Neutrophil (primary cell): ENCODE results near the gene PODN.

Experiments used
- H3K27ac ChIP-seq: fragments of 200-600 bp; sonication (generic); 2 replicates; pipeline ENCODE4 v1.5.1; 2016; ENCODE audit warnings: mild to moderate bottlenecking, moderate library complexity
- H3K27me3 ChIP-seq: fragments of 200-600 bp; sonication (generic); 2 replicates; pipeline ENCODE4 v1.6.0; 2016; ENCODE audit warnings: mild to moderate bottlenecking
- H3K36me3 ChIP-seq: fragments of 200-600 bp; sonication (generic); 2 replicates; pipeline ENCODE4 v1.5.1; 2017
- H3K4me1 ChIP-seq, 2 experiments: fragments of 200-600 bp in 1 of 2; sonication (generic) in 1 of 2; 1 replicate in 1 of 2; 2 replicates in 1 of 2; pipeline versions ENCODE4 v1.5.1 to v1.6.1; 2013 to 2016; ENCODE audit warnings: low read depth in 1 of 2, low read length in 1 of 2, mild to moderate bottlenecking in 1 of 2, moderate library complexity in 1 of 2; ENCODE audit not compliant: control insufficient read depth in 1 of 2, insufficient read depth in 1 of 2
- H3K4me3 ChIP-seq, 2 experiments: fragments of 200-600 bp in 1 of 2; sonication (generic) in 1 of 2; 1 replicate in 1 of 2; 2 replicates in 1 of 2; pipeline ENCODE4 v1.5.1; 2013 to 2016; ENCODE audit warnings: low read depth in 1 of 2, low read length in 1 of 2, mild to moderate bottlenecking in 1 of 2, moderate library complexity in 1 of 2
- H3K9me3 ChIP-seq: fragments of 200-600 bp; sonication (generic); 2 replicates; pipeline ENCODE4 v1.5.1; 2016
- CTCF ChIP-seq: fragments of 200-600 bp; sonication (generic); IDR thresholded peaks from 2 replicates; pipeline ENCODE4 v1.5.1; 2016; ENCODE audit warnings: antibody characterized with exemption

PODN gene

GRCh38 chr1:53130598-53130877 is 68.5 kb downstream of the PODN start:
- Histone ChIP-seq H3K27me3 (no peaks in the 10 kb centered on the region), H3K36me3 (no peaks in the 10 kb centered on the region), H3K9me3 (no peaks in the 10 kb centered on the region), H3K27ac (no peak overlapping the region), H3K4me3 (no peak overlapping the region), H3K4me1 (no peaks in the 10 kb centered on the region)
- TF ChIP-seq CTCF, result no peak

DNA sequence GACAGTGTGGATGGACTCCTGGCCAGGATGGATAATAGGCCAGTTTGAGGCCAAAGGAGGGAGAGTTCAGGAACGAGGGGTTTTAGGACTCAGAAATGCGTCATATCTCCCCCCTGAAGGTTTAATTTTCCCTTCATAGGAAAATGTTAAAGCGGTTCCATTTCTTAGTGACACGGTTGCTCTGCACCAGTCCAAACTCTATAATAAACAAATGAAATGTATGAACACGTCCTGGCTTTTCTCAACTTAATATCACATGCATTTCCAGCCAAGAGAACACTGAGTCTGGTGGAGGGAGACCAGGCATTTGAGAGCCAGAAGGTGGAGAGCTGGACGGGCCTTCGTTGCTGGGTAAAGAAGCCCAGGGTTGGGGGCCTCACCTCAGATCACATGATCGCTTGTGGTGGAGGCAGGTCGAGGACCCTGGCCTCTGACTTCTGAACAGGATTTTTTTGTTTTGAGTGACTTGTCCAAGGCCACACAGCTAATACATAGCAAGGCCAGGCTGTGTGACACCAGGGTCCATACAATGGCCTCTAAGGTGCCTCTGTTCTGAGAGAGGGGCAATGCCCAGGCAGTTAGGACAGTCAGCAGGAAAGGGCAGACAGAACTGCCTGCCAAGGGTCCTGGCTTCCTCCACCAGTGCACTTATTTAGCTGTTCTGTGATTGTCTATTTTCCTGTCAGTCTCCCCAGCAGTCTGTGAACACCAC is 69.0 kb downstream of the PODN start:
- H3K4me1 ChIP-seq, result no peaks in the 10 kb centered on the region
- TF ChIP-seq CTCF, result no peak

DNA sequence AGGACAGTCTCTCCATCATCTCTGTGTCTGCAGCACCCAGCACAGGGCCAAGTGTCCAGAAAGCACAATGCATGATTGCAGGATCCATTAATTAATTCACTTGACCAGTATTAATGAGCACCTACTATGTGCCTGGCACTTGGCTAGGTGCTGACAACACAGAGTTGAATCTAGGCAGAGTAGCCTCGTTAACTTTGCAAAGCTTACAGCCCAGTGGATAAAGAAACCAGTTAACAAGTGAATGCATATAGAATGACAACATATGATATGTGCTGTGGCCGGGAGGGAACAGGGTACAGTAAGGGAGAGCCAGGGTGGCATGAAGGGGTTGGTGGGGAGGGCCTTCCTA is 69.6 kb downstream of the PODN start:
- Histone ChIP-seq H3K4me3 (no peak overlapping the region), H3K36me3 (no peaks in the 10 kb centered on the region), H3K27me3 (no peaks in the 10 kb centered on the region), H3K27ac (no peak overlapping the region), H3K9me3 (no peaks in the 10 kb centered on the region), H3K4me1 (no peaks in the 10 kb centered on the region)
- no peak for TF ChIP-seq CTCF

More for the DNA sequence above, 69.0 kb downstream of the PODN start:
- Histone ChIP-seq H3K9me3 (no peaks in the 10 kb centered on the region), H3K36me3 (no peaks in the 10 kb centered on the region), H3K27ac (no peak overlapping the region), H3K27me3 (no peaks in the 10 kb centered on the region), H3K4me3 (no peak overlapping the region)

DNA sequence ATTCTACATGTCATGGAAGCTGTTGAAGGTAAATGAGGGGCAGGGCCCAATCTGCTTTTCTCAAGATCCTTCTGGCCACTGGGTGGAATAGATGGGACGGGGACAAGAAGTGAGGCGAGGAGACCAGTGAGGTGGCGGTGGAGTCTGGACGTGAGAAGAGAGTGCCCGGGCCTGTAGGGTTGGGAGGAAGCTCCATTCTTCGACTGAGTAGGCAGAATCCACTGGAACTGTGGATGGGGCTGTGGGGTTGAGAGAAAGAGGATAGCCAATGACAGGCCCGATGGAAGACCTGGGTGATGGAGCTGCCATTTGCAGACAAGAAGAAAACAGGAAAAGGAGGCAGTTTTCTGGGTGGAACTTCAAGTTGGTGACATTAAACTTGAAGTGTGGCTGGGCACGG is 70.2 kb downstream of the PODN start:
- H3K4me1 ChIP-seq, result no peaks in the 10 kb centered on the region
- no peaks in the 10 kb centered on the region for H3K9me3 ChIP-seq
- H3K36me3 ChIP-seq, result no peaks in the 10 kb centered on the region
- no peak overlapping the region for H3K4me3 ChIP-seq
- no peak for TF ChIP-seq CTCF
- H3K27me3 ChIP-seq, result no peaks in the 10 kb centered on the region
- no peak overlapping the region for H3K27ac ChIP-seq

- Histone ChIP-seq H3K36me3 (no peaks in the 10 kb centered on the region), H3K9me3 (no peaks in the 10 kb centered on the region), H3K4me1 (no peaks in the 10 kb centered on the region), H3K27ac (no peak overlapping the region), H3K27me3 (no peaks in the 10 kb centered on the region), H3K4me3 (no peak overlapping the region)
- TF ChIP-seq CTCF, result no peak
These were observed 71.4 kb downstream of the PODN start for GRCh38 chr1:53133261-53134041.
